K562 (cell line): ENCODE results near the gene PATE3. TPM values are rescaled to one million over a fixed set of nuclear protein-coding genes. Genes with fewer than 3 reads are reported as not detected.

Experiments used
- ATAC-seq: fragments of 200-7000 bp; cut with Tn5 transposase; 3 replicates; pipeline ENCODE4 v1.9.1; 2020; ENCODE audit warnings: moderate library complexity
- BruUV-seq: library from RNA; stranded (reverse); fragments of 400-500 nt; replicated peaks from 2 replicates; lab custom pipeline; 2021; lab: Mats Ljungman, UMichigan
- CTCF ChIA-PET: fragments of 300-600 bp; formaldehyde crosslinking; extraction: SDS; loops from one replicate; lab custom pipeline; 2021; ENCODE audit warnings: low intra/inter-chr PET ratio; lab: Yijun Ruan, JAX
- POLR2A ChIA-PET: fragments of 300-600, 350-650 bp; sonication (Branson Sonifier 250); formaldehyde crosslinking; extraction: SDS; loops from one replicate; lab custom pipeline; 2021; ENCODE audit warnings: antibody characterized with exemption, inconsistent platforms; lab: Yijun Ruan, JAX
- DNase-seq, 4 experiments: peaks; one replicate each; pipeline versions ENCODE4 v3.0.0 to v3.0.0-alpha.2; 2011 to 2018; ENCODE audit warnings: low spot score in 3 of 4, mixed read lengths in 3 of 4; ENCODE audit errors: extremely low read depth in 1 of 4
- FAIRE-seq: peaks from 2 replicates; lab custom pipeline; 2011; peaks lifted over from hg19 to GRCh38; lab: Jason Lieb, UNC
- H2AFZ ChIP-seq: 2 replicates; pipeline ENCODE4 v1.6.0; 2011; ENCODE audit warnings: low read depth, low read length, control low read depth, inconsistent platforms
- H3K27ac ChIP-seq: fragments of 200-600 bp; 3 replicates; pipeline ENCODE4 v1.8.0; 2011; ENCODE audit warnings: low read depth, mild to moderate bottlenecking, control low read depth, inconsistent platforms, low read length, moderate library complexity, mixed read lengths; ENCODE audit errors: extremely low read depth
- H3K27me3 ChIP-seq, 2 experiments: fragments of 300-600 bp in 1 of 2; 2 replicates in 1 of 2; 3 replicates in 1 of 2; pipeline versions ENCODE4 v1.6.0 to v1.8.0; 2011; ENCODE audit warnings: inconsistent platforms in 2 of 2, low read length in 2 of 2, mild to moderate bottlenecking in 1 of 2, mixed read lengths in 1 of 2, moderate library complexity in 1 of 2; ENCODE audit not compliant: control insufficient read depth in 2 of 2, insufficient read depth in 2 of 2
- H3K36me3 ChIP-seq: fragments of 300-600 bp; 3 replicates; pipeline ENCODE4 v1.8.0; 2011; ENCODE audit warnings: mild to moderate bottlenecking, low read length, inconsistent platforms; ENCODE audit not compliant: control insufficient read depth, insufficient read depth
- H3K4me1 ChIP-seq, 2 experiments: fragments of 200-600 bp in 1 of 2; replicated peaks in 1 of 2; 2 replicates in 1 of 2; 3 replicates in 1 of 2; pipeline versions ENCODE4 v1.5.1 to v1.8.0; 2011; ENCODE audit warnings: inconsistent platforms in 2 of 2, low read length in 2 of 2, mild to moderate bottlenecking in 1 of 2, mixed read lengths in 1 of 2, moderate library complexity in 1 of 2; ENCODE audit not compliant: control insufficient read depth in 2 of 2, insufficient read depth in 2 of 2
- H3K4me2 ChIP-seq: 2 replicates; pipeline ENCODE4 v1.6.1; 2011; ENCODE audit warnings: low read length, control low read depth, inconsistent platforms, mixed read lengths; ENCODE audit not compliant: insufficient read depth
- H3K4me3 ChIP-seq: fragments of 200-600 bp; sonication (generic), shearing (Covaris generic); 2 replicates; pipeline ENCODE4 v1.5.1; 2016; ENCODE audit warnings: control low read depth, inconsistent platforms
- H3K79me2 ChIP-seq: fragments of 200-600 bp; 3 replicates; pipeline ENCODE4 v1.8.0; 2011; ENCODE audit warnings: low read length, inconsistent platforms; ENCODE audit not compliant: control insufficient read depth, insufficient read depth
- H3K9ac ChIP-seq, 2 experiments: 2 replicates each; pipeline versions ENCODE4 v1.6.0 to v1.6.1; 2011; ENCODE audit warnings: low read depth in 2 of 2, low read length in 2 of 2, control low read depth in 1 of 2, inconsistent platforms in 1 of 2, mild to moderate bottlenecking in 1 of 2, mixed read lengths in 1 of 2; ENCODE audit not compliant: insufficient read depth in 1 of 2
- H3K9me1 ChIP-seq: one replicate; pipeline ENCODE4 v1.6.0; 2011; ENCODE audit warnings: inconsistent platforms, mild to moderate bottlenecking, low read length, moderate library complexity; ENCODE audit not compliant: control insufficient read depth, insufficient read depth
- H3K9me3 ChIP-seq: replicated peaks from 2 replicates; pipeline ENCODE4 v1.5.1; 2011; ENCODE audit warnings: low read depth, low read length, inconsistent platforms; ENCODE audit not compliant: control insufficient read depth, insufficient read depth
- H4K20me1 ChIP-seq: replicated peaks from 2 replicates; pipeline ENCODE4 v1.6.1; 2011; ENCODE audit warnings: low read length, inconsistent platforms, mixed read lengths; ENCODE audit not compliant: control insufficient read depth, insufficient read depth
- ELF4 ChIP-seq: fragments of 450-650 bp; formaldehyde crosslinking; IDR thresholded peaks from 2 replicates; pipeline ENCODE4 v1.4.0; 2022; ENCODE audit warnings: missing genetic modification characterization
- ESRRA ChIP-seq: fragments of 450-650 bp; IDR thresholded peaks from 2 replicates; pipeline ENCODE4 v1.6.1; 2014; ENCODE audit warnings: low read depth, mild to moderate bottlenecking, moderate library complexity, borderline replicate concordance
- HCFC1 ChIP-seq: IDR thresholded peaks from 2 replicates; pipeline ENCODE4 v1.6.1; 2012; ENCODE audit warnings: low read depth, low read length, improper control_type of control experiment
- HES1 ChIP-seq: fragments of 450-650 bp; IDR thresholded peaks from 2 replicates; pipeline ENCODE4 v1.6.1; 2016; ENCODE audit warnings: low read depth, mild to moderate bottlenecking, moderate library complexity
- PRPF4 ChIP-seq: fragments of 200-400 bp; formaldehyde crosslinking; IDR thresholded peaks from one replicate; pipeline ENCODE4 v1.6.1; 2017; ENCODE audit warnings: low read length, low read depth, mild to moderate bottlenecking; ENCODE audit not compliant: insufficient read depth, poor library complexity, severe bottlenecking
- RBM39 ChIP-seq: fragments of 200-400 bp; formaldehyde crosslinking; optimal IDR thresholded peaks from 2 replicates; pipeline ENCODE3; 2018; ENCODE audit warnings: low read depth, low read length
- SRSF7 ChIP-seq: fragments of 200-400 bp; formaldehyde crosslinking; optimal IDR thresholded peaks from 2 replicates; pipeline ENCODE3; 2017; ENCODE audit warnings: mild to moderate bottlenecking, low read depth, low read length
- STAT5B ChIP-seq: fragments of 250-450 bp; sonication (Bioruptor Pico); IDR thresholded peaks from 2 replicates; pipeline ENCODE4 v1.8.0; 2021; ENCODE audit warnings: mild to moderate bottlenecking, inconsistent platforms
- TBP ChIP-seq: optimal IDR thresholded peaks from 2 replicates; pipeline ENCODE3; 2011; ENCODE audit warnings: low read depth, low read length, improper control_type of control experiment
- YY1 ChIP-seq, 3 experiments: IDR thresholded peaks; 2 replicates each; pipeline ENCODE4 v1.6.1; 2011; ENCODE audit warnings: low read length in 2 of 3, mild to moderate bottlenecking in 2 of 3, moderate library complexity in 2 of 3, borderline replicate concordance in 1 of 3, control low read depth in 1 of 3, low read depth in 1 of 3; ENCODE audit not compliant: insufficient read depth in 3 of 3, insufficient replicate concordance in 2 of 3, control insufficient read depth in 1 of 3, insufficient read length in 1 of 3; ENCODE audit errors: extremely low read depth in 1 of 3
- ZNF551 ChIP-seq: fragments of 250-450 bp; sonication (Bioruptor Pico); IDR thresholded peaks from 2 replicates; pipeline ENCODE4 v1.5.0; 2021; ENCODE audit warnings: mild to moderate bottlenecking, moderate library complexity
- WGBS: fragments of 100-300 bp; shearing (Covaris generic); methylation state at CpG from one replicate; pipeline ENCODE4 v1.1.6; 2016; ENCODE audit warnings: low coverage, mixed read lengths; ENCODE audit not compliant: insufficient coverage; ENCODE audit errors: missing lambda C conversion rate; 5-methylcytosine and 5-hydroxymethylcytosine counted together
- in situ Hi-C: fragments of 300-500 bp; cut with MboI; formaldehyde crosslinking; loops from 4 replicates; pipeline ENCODE4 v1.15.0; 2018; ENCODE audit warnings: inconsistent platforms, mixed read lengths
- intact Hi-C: fragments of 100-400 bp; cut with micrococcal nuclease; formaldehyde crosslinking; loops from 2 replicates; pipeline ENCODE4 v1.14.2; 2022
- polyA plus RNA-seq, 8 experiments: library from polyadenylated mRNA; depleted of rRNA in 4 of 8; stranded (reverse) in 5 of 8; unstranded in 3 of 8; fragments of >200 nt; fragmentation: Nextera tagmentation in 2 of 8; fragmentation: Illumina TruSeq in 1 of 8; extraction: Ambion mirVana in 2 of 8; extraction: Trizol in 1 of 8; gene quantifications; 2 replicates each; pipeline versions ENCODE4 v1.2.1 to v1.2.3, GENCODE V29; 2011 to 2014; ENCODE audit warnings: inconsistent platforms in 1 of 8, missing spikeins in 1 of 8
- total RNA-seq, 7 experiments: library from RNA; depleted of rRNA in 6 of 7; stranded (reverse); fragments of >200 nt in 6 of 7; fragmentation: Illumina TruSeq in 2 of 7; extraction: Trizol in 2 of 7; gene quantifications; 2 replicates each; pipeline versions ENCODE4 v1.2.1 to v1.2.3, GENCODE V29; 2011 to 2021; ENCODE audit warnings: low replicate concordance in 1 of 7

The PATE3 gene
- total and polyA plus RNA-seq, 9 of the 15 experiments (the other 6 are each of a cell fraction or from before 2014, with no cell fraction given): not detected

GRCh38 chr11:125762445-125762844 lies 25.5 kb upstream of the PATE3 start:
- no peaks in the 10 kb centered on the region for H3K9me1 ChIP-seq
- 3% methylated on average over 1 of the region's 1 CpG for WGBS
- FAIRE-seq: no peak
- H3K4me2 ChIP-seq: no peak overlapping the region
- ATAC-seq: no peak
- no peaks in the 10 kb centered on the region for H3K4me1 ChIP-seq
- no peak overlapping the region for H3K9ac ChIP-seq
- ChIA-PET POLR2A (no interaction called here), CTCF (no interaction called here)
- no peaks in the 10 kb centered on the region for H4K20me1 ChIP-seq
- H3K36me3 ChIP-seq: no peaks in the 10 kb centered on the region
- no peak for TF ChIP-seq HES1
- TF ChIP-seq STAT5B (CRISPR knock-in tag): no peak
- TF ChIP-seq ESRRA: no peak
- no peak for TF ChIP-seq SRSF7
- no peak for TF ChIP-seq PRPF4
- TF ChIP-seq RBM39: no peak
- TF ChIP-seq ZNF551: no peak
- TF ChIP-seq TBP: no peak
- TF ChIP-seq ELF4 (CRISPR knock-in tag): no peak
- TF ChIP-seq HCFC1: no peak
- no peak for TF ChIP-seq YY1 (IDR thresholded peaks at IDR 0.05; ENCODE audit: borderline replicate concordance in 1 of 3, control insufficient read depth in 1 of 3, extremely low read depth in 1 of 3, insufficient read depth in 3 of 3, insufficient read length in 1 of 3, insufficient replicate concordance in 2 of 3, low read depth in 1 of 3, low read length in 2 of 3)
- no peaks in the 10 kb centered on the region; the same call in 1 of the 2 replicates for H3K9me3 ChIP-seq
- H3K4me3 ChIP-seq: no peak overlapping the region
- BruUV-seq: no TSS peak
- H3K79me2 ChIP-seq: no peaks in the 10 kb centered on the region
- no peak overlapping the region for H3K27ac ChIP-seq
- in situ Hi-C loops (no loop called here), intact Hi-C loops (no loop called here)
- no peak overlapping the region for H2AFZ ChIP-seq
- H3K27me3 ChIP-seq: peaks cover 4 to 10% of the 10 kb centered on the region in 2 experiments; a peak in 1 of 5 replicates
- no peak for DNase-seq
